C1 segment of cervical spinal cord (tissue), 14 donors: ENCODE measurements around the gene CLEC6A.
"Not testable (repeated sequence)": the region's sequence is repeated elsewhere in the genome, so short reads cannot be mapped to it uniquely, and the experiment has no call there.

Source experiments
- DNase-seq, 14 donors: peaks; one replicate each; lab custom pipeline; 2025; lab: John Stamatoyannopoulos, UW

CLEC6A gene

GRCh38 chr12:8455727-8456360 is at the start of gene CLEC6A:
Gene CLEC6A (plus strand): TSS chr12:8455962. CDS start chr12:8456112, 150 bp downstream.
- no peak for DNase-seq

DNA sequence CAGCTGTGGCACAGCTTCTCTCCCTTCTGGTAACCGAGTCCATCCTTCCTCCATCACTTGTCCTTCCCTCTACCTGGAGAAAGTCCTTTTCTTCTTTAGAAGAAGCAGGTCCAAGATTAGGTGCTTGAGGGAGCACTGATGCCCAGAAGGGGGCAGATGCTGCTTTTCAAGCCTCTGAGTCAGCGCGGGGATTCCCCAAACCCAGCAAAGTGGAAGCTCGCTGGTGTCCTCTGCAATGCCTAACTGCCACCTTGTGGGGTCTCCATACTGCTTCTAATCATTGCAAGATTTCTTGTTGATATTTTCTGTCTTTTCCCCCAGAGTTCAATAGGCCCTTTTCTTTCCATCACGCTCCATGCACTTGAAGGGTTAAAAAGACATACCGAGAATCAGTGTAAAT is 36.2 kb upstream of the CLEC6A start:
- DNase-seq = not testable (repeated sequence)

- no peak for DNase-seq
These were observed 35.3 kb upstream of the CLEC6A start for GRCh38 chr12:8420506-8420905.

- DNase-seq = not testable (repeated sequence)
These were observed 11.1 kb upstream of the CLEC6A start for GRCh38 chr12:8444536-8445278.

- no peak for DNase-seq
These were observed 10.0 kb upstream of the CLEC6A start for GRCh38 chr12:8445731-8446130.

DNA sequence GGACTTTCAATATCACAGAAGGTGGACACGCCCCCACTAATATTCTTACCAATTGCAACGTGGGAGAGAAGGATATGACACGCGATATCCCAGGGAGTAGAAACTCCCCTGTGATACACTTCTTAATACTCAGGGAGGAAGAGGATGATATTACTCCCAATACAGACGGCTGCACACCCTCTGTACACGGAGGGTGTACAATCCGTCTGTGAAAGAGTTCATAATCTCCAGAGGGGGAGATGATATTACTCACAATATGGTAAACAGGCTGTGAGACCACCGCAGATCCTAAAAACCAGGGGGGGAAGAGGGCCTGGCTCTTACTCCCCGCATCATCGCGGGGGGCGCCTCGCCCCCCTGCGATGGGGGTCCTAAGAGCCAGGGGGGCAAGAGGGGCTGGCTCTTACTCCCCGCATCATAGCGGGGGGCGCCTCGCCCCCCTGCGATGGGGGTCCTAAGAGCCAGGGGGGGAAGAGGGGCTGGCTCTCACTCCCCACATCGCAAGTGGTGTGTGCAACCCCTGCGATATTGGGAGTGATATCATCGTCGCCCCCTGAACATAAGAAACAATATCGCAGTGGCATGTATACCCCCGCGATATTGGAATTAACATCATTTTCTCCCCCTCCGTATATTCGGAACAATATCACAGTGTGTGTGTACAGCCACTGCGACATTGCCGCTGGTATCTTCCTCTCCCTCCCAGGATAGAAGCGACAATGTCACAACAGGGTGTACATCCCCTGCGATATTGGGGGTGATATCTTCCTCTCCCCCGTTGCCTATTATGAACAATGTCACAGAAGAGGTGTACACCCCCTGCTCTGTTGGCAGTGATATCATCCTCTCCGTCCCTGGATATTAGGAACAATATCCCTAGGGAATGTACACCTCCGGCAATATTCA is 8.9 kb upstream of the CLEC6A start:
- DNase-seq = no peak

DNA sequence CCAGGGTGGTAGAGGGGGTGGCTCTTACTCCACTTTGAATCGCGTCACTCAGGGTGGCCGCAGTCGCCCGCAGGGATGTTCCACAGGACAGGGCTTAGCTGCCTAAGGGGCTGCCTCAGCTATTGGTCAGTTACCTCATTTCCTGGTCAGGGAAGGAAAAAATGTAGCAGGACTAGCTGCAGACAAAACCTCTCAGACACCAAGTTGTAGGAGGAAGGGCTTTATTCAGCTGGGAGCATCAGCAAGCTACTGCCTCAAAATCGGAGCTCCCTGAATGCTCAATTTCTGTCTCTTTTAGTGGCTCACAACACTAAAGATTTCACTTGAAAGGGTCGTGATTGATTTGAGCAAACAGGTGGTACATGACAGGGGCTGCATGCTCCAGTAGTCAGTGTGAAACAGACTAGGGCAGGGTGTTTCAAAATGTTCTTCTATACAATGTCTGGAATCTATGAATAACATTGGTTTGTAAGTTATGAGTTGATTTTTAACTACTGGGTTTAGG is 6.4 kb upstream of the CLEC6A start:
- DNase-seq = no peak

GRCh38 chr12:8452036-8452435 is 3.7 kb upstream of the CLEC6A start:
- no peak for DNase-seq

GRCh38 chr12:8453021-8453513 is 2.7 kb upstream of the CLEC6A start:
- peak in 1 of 14 donors; percentile 6 for DNase-seq

DNA sequence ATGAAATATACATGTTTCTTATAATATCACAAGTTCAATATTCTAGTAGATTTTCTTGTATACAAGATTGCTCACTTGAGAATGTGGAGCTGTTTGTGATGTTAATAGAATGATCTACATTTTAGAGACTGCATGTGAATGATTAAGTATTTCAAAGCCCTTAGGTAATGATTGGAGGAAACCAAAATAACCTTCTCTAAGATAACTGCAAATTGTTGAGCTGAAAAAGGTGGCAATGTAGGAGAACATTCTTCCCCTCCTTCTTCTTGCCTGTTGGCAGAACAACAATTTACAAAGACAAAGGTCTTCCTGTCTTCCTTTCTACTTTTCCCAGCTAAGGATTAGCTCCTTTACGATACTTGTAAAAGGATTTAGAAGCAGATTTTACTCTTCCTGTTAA is 2.0 kb upstream of the CLEC6A start:
- no peak for DNase-seq

DNA sequence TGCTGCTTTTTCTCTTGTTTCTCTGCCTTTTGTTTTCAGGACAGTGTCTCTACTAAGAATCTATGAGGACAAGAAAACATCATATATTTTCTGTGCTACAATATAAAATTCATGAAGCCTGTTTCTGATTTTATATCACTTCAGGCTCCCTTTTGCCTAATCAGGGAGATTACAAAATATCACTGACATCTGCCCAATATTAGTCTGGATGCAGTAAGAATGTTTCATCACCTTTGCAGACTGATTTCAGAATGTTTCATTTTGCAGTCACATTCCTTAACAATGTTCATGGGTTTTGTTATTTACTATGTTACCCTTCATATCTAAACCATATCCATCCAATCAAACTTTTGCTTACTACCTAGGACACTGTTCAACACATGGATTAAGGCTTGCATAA is 491 bp upstream of the CLEC6A start:
- no peak for DNase-seq

GRCh38 chr12:8461426-8461825 is 5.7 kb downstream of the CLEC6A start:
- no peak for DNase-seq

DNA sequence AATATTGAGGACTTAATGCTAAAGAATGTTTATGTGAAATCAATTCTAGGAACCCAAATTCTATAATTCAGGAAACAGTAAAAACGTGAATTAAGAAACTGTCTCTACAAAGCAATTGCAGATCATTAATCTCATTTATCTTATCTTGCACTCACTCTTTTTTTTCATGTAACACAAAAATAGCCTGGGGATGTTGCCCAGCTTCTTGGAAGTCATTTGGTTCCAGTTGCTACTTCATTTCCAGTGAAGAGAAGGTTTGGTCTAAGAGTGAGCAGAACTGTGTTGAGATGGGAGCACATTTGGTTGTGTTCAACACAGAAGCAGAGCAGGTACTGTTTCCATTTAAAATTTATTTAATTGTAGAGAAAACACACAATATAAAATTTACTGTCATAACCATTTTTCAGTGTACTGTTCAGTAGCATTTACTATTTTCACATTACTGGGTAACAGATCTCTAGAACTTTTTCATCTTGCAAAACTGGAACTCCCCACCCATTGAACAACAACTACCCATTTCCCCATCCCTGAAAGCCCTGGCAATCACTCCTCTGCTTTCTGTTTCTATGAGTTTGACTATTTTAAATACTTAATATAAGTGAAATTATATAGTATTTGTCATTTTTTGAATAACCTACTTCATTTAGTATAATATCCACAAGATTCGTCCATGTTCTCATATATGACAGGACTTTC is 9.7 kb downstream of the CLEC6A start:
- no peak for DNase-seq

DNA sequence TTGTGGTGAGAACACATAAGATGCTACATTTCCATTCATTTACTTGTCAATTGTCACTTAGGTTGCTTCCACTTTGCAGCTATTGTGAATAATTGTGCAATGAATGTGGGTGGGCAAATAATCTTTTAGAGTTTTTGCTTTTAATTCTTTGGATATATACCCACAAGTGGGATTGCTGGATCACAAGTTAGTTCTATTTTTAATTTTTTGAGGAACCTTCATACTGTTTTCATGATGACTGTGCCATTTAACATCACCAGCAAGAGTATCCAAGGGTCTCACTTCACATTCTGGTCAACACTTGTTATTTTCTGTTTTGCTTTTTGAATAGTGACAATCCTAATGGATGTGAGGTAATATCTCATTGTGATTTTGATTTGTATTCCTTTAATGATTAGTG is 10.5 kb downstream of the CLEC6A start:
- DNase-seq = no peak

GRCh38 chr12:8471090-8471489 is 15.3 kb downstream of the CLEC6A start:
- no peak for DNase-seq

DNA sequence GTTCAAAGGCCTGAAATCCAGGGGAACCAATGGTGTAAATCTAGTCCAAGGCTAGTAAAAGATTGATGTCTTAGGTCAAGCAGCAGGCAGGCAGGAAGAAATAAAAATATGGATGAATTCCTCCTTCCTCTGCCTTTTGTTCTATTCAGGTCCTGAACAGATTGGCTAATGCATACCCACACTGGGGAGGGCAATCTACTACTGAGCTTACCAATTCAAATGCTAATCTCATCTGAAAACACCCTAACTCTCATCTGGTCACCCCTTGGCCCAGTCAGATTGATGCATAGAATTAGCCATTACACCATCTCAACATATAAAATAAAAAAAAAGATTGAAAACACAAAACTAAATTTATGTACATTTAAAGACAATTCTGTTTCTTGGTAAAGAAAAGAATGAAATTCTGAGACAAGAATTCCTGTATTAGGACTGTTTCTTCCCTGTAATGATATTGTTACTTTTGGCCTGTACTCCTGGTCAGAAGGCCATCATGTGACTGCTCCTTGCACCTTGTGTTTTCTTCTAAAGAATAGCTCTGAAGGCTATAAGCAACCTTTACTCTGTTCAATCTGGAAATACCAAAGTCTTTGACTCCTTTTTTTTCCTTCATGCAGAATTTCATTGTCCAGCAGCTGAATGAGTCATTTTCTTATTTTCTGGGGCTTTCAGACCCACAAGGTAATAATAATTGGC is 19.9 kb downstream of the CLEC6A start:
- no peak for DNase-seq

DNA sequence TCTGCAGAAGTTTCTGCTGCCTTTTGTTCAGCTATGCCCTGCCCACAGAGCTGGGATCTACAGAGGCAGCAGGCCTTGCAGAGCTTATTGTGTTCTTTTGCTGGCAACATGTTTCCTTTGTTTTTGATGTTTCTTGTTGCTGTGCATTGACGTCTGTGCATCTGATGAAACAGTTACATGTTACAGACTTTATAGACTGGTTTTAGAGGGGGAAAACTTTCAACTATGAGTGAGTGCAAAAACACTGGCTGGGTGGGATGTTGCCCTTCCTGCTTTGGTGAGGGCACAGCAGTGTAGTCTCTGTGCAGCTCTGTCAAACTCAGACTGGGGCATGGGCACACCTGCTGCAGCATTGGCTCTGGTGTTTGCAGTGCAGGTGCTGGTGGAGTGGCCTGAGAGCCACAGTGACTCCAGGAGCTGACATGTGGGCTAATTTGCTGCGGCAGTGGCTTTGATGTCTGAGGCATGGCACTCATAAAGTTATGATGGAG is 26.9 kb downstream of the CLEC6A start:
- DNase-seq = no peak

- DNase-seq = no peak
These were observed 27.3 kb downstream of the CLEC6A start for GRCh38 chr12:8483079-8483478.

DNA sequence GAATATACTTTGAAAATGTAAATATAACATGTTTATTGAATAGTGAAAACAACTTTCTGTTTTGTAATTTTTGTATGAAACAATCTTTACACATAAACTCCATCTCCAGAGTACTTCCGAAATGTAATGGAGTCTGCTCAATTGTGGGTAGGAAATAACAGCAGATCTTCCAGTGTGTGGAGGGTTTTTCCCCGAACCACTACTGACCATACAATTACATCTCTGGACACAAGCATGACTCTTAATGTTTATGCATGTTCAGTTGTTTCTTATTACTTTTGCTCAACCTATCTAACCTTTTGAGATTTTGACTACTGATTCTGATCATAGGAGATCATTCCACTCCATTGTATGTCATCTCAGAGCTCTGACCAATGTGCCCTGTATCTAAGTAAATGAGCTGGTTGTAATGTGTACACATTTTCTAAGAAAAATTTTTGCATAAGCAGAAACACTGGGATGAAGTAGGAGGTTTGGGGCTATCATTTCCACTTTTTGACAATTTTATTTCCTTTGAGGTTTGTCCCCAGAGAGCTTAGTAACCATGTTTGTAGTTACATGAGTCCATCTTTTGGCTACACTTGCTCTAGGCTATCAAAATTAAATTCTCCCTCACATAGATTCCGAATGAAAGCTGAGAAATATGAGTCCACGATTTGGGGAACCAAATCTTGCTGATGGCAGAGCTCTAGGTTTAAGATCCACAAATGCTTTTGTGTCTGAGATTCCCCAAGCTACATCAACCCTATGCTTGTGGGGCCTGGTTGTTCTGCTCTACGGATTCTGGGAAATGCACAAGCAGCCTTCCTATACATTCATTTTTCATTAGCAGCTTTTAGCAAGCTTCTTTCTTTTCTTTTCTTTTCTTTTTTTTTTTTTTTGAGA is 36.1 kb downstream of the CLEC6A start:
- DNase-seq = no peak
